NB4 (cell line): Measurements from ENCODE around the gene ACTBL2.

Experiments
- CTCF ChIP-seq: IDR thresholded peaks from one replicate; pipeline ENCODE4 v1.5.1; 2012; ENCODE audit warnings: low read depth, low read length
- MAX ChIP-seq: IDR thresholded peaks from 2 replicates; pipeline ENCODE4 v1.6.1; 2011; ENCODE audit warnings: low read depth, low read length
- MYC ChIP-seq: IDR thresholded peaks from 2 replicates; pipeline ENCODE4 v1.6.1; 2011; ENCODE audit warnings: low read depth, low read length
- POLR2A ChIP-seq: IDR thresholded peaks from 2 replicates; pipeline ENCODE4 v1.6.1; 2011; ENCODE audit warnings: mild to moderate bottlenecking; ENCODE audit not compliant: insufficient read length; ENCODE audit errors: extremely low read depth

GRCh38 chr5:57456531-57457135 lies 26.0 kb downstream of the ACTBL2 start:
- TF ChIP-seq CTCF (no peak), MYC (no peak), MAX (no peak), POLR2A (no peak)
